Amygdala (tissue), 56 donors: Measurements from ENCODE around the gene DGKI.

Source experiments
- DNase-seq, 56 donors: peaks; one replicate each; lab custom pipeline; 2025; lab: John Stamatoyannopoulos, UW

DGKI gene

GRCh38 chr7:137633133-137633532 lies 213.6 kb downstream of the DGKI start:
- no peak for DNase-seq

DNA sequence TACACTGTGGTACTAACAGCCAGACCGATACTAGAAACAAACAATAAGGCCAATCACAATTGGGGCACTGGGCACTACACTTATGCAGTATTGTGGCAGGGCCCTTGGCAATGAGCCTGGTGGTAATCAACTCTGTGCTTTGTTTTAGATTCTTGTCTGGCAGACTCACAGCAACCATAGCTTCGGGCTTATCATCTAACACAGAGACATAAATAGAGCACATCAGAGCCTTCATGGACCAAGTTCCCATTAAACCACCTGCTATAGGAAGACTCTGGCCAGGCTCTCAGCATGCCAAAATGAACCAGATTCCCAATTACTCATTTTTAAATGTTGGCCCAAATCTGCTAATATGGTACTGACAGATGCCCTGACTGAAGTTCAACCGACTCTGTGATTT lies 218.6 kb downstream of the DGKI start:
- peak in 40 of 56 donors; percentile 0 to 81 (median 24) for DNase-seq

DNA sequence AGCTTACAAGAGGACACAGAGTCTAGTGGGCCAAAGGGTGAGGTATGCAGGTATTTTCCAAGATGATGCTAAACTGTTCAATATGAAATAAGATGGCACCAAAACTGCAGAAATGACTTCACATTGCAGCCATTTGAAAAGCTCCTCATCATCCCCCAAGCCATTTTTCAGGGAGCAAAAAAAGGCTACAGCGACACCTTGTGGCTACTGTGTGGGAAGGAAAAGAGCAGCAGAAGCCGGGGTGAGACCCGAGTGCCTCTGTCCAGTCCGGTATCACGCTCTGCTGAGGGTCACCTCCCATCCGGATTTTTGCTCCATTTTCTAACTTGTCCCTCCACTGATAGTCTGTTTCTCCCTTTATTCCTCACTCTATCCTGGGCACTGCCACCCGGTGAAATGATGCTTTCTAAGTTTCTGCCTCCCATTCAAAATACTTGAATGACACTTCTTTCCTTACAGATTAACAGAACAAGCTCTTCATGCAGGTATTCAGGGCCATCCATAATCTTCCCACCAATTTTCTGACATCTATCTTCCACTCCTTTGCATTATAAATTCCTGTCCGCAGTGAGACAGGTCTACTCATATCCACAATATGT lies 220.2 kb downstream of the DGKI start:
- DNase-seq = peak in 30 of 56 donors; percentile 0 to 53 (median 15)

GRCh38 chr7:137625197-137625596 lies 221.6 kb downstream of the DGKI start:
- DNase-seq = no peak

DNA sequence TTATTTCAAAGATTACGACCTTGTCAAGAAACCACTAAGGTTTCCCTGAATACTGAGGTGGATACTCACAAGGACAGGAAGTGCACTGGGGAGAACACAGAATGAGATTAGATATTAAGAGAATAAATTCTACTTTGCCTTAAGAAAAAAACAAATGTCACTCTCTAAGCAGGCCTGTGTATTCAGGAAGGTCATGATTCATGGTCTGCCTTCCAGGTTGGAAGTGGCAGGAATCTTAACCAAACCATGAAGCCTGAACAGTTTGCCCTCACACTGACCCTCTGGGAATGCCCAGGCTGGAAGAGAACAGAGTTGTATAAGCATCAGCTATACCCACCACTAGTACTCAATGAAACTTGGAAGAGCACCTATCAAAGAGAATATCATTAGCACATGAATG lies 227.6 kb downstream of the DGKI start:
- DNase-seq = no peak

- DNase-seq = no peak
Observed at GRCh38 chr7:137618748-137619147, 228.0 kb downstream of the DGKI start.

- no peak for DNase-seq
Observed at GRCh38 chr7:137613006-137613525, 233.7 kb downstream of the DGKI start.

GRCh38 chr7:137611606-137612005 lies 235.2 kb downstream of the DGKI start:
- no peak for DNase-seq

GRCh38 chr7:137609500-137609899 lies 237.3 kb downstream of the DGKI start:
- DNase-seq = no peak

DNA sequence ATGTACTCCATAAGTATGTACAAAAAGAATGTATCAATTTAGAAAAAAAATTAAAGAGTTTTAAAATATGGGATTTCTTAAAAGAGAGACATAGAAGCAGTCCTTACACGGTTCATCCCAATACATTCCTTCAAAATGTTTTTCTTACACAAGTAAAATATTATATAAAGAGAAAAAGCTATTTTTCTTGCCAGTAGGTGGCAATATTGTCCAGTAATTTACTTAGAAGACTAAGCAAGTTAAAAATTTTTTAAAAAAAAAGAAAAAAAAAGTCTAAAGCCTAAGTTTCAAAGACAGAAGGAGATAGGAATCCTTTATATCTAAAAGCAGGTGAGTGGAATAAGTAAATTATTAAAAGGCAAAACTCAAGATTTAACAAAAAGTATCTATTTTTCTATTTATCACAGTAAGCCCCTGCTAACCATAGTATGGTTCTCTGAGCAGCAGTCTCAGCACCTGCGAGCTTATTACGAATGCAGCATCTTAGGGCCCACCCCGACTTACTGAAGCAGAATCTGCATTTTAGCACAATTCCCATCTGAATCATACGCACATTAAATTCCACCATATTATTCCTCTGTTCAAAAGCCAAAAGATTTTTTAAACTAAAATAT lies 240.6 kb downstream of the DGKI start:
- peak in 1 of 56 donors; percentile 15 for DNase-seq

- DNase-seq = no peak
Observed at GRCh38 chr7:137603043-137603442, 243.7 kb downstream of the DGKI start.

GRCh38 chr7:137601642-137602041 lies 245.1 kb downstream of the DGKI start:
- no peak for DNase-seq

- DNase-seq = no peak
Observed at GRCh38 chr7:137597856-137598255, 248.9 kb downstream of the DGKI start.

DNA sequence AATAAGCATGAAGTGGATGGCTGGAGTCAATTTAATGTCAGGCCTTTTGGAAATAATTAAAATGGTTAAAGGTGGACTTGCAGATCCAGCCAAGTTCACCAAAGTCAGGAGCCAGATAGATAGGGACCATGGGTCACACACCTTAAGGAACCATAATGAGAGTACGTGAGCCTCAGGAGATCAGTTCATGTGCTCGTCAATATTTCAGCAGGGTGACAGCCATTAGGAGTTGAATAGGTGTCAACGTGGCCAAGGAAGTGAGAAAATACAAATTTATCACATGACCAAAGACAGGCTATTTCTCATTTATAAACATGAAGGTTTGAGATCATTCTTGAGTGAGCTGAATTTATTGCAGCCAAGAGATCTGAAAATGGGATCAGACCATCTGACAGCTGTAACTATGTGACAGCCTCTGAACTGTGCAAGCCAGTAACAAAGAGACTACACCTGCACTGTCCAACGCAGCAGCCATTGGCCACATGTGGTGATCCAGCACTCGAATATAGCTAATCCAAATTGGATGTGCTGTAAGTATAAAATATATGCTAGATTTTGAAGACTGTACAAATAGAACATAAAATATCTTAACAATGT lies 253.6 kb downstream of the DGKI start:
- DNase-seq = no peak

DNA sequence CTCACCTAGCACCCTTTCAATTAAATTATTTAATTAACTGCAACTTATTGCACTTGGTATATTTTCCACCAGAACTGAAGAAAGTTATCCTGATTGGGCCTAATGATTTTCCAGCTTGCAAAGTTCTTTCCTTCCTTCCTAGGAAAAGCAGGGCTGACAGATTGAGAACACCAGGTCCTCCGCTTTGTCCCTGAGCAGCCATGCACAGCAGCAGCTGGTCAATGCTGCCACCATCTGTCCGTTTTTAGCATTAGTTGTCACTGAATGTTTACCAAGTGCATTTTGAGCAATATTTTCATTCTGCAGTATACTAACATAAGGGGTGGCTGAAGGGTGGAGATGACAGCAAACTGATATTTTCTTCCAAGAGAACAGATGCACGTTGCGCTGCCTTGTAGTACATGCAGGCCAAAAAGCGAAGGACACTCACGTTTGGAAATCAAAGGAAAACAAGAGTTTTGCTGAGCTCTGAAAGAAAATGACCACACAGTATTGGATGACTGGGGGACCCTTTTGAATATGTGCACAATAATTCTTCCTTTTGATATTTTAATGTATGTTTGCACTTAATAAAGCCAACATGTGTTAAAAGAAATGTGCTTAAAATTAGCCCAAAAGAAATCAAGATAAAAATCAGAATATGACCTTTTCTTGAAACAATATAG lies 254.4 kb downstream of the DGKI start:
- peak in 45 of 56 donors; percentile 4 to 80 (median 39) for DNase-seq

DNA sequence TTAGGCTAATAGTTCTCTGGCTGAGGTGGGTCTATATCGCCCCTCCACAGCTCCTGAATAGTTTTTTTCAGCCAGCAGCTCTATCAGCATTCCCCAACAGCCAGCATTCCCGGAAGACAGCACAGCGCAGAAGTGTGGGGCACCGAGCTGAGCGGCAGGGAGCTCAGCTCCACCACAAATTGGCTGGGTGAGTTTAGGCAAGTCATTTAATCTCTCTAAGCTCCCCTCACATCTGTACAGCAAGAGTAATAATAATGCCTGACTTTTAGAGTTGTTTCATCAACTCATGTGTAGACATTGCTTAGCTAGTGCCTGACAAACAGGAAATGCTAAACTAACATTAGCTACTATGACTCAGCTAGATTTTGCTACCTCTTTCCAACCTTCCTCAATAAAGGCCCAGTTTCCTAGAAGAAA lies 255.3 kb downstream of the DGKI start:
- no peak for DNase-seq

- DNase-seq = peak in 1 of 56 donors; percentile 15
Observed at GRCh38 chr7:137590756-137591305, 255.9 kb downstream of the DGKI start.

DNA sequence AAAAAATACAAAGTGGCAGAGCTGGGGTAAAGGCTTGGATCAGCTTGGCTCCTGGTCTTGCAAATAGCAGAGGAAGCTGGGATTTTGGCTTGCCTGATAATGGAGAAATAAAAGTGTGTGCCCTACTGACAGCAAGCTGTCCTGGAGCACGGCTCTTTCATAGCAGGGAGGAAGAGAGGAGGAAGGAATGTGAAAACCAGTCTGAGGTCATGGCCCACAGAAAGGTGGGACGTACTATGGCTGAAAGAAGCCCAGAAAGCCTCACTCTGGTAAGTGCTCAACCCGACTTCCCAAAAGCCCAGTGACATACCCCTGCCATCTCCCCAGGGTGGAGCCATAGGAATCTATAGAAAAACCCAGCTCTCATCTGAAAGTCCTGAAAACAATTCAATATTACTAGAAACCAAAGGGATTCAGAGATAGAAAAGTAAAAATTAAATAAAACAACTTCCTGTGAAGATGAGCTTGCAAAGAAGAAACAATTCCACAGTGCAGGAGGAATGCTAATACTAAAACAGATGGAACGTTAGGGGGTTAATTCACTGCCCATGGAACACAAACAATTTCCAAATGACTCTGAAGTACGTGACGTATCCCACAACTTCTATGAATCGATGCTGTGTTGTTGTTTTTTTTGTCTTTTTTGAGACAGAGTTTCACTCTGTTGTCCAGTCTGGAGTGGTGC lies 256.6 kb downstream of the DGKI start:
- no peak for DNase-seq

DNA sequence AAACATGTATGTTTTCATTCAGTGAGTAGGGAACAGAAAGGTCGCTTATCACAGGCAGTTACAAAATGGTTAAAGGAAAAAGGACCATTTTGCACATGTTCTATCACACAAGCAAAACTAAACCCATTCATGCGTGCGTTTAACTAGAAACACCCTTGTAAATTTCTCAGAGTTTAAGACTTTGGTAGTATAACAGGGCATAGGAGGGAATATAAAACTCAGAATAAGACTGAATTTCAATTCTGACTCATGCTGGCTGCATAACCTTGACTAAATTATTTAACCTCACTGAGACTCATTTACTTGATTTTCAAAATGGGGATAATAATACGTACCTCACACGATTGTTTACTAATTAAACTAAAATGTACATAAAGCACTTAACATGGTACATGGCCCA lies 259.4 kb downstream of the DGKI start:
- no peak for DNase-seq

DNA sequence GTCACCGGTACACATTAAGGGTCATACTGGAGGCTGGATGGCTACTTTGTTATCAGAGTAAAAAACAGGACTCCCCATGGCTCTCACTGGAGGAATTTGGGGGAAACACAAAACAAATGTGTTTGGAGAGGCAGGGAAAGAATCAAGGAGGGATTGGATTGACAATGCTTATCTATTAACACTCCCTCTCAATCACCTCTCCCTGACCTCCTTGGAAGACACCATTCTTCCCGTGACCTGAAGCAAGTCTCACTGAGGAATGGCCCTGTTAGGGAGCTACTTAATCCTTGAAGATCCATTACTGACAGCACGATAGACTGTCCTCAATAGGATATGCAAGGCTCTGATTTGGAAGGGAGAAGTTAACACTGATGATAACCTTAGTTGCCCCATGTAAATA lies 261.2 kb downstream of the DGKI start:
- DNase-seq = no peak
